Measurements from ENCODE around the gene SLC25A41.
"Not testable (repeated sequence)": the region's sequence is repeated elsewhere in the genome, so short reads cannot be mapped to it uniquely, and the experiment has no call there.

DNA sequence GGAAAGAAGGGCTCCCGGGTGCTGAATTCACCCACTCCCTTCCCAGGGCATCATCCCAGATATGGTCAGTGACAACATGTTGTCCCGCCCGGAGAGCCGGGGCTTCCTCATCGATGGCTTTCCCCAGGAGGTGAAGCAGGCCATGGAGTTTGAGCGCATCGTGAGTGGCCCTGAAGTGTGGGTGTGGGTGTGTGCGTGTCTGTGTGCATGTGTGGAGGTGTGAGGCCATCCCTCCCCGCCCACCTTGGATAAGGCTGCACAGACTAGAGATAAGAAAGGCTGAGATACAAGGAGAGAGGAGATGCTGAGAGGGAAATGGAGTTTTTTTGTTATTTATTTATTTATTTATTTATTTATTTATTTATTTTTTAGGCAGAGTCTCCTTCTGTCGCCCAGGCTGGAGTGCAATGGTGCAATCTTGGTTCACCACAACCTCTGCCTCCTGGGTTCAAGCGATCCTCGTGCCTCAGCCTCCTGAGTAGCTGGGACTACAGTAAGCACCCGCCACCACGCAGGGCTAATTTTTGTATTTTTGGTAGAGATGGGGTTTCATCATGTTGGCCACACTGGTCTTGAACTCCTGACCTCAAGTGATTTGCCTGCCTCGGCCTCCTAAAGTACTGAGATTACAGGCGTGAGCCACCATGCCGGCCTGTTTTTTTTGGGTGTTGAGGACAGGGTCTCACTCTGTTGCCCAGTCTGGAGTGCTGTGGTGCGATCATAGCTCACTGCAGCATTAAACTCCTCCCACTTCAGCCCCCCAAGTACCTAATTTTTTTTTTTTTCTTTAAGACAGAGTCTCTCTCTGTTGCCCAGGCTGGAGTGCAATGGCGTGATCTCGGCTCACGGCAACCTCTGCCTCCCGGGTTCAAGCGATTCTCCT lies 33.3 kb downstream of the SLC25A41 start:
- not testable (repeated sequence) for TF ChIP-seq CREM (IDR thresholded peaks at IDR 0.05); CREM (CRISPR knock-in tag; IDR thresholded peaks at IDR 0.05); RFX5 (IDR thresholded peaks at IDR 0.05; ENCODE audit: low read depth, low read length); POLR2A (IDR thresholded peaks at IDR 0.05; ENCODE audit: insufficient read depth in 1 of 2, low read depth in 2 of 2, low read length in 2 of 2); NR2C2 (CRISPR knock-in tag; IDR thresholded peaks at IDR 0.05; ENCODE audit: borderline replicate concordance); EZH2 (conservative IDR thresholded peaks at IDR 0.05; ENCODE audit: low read depth, low read length); PHF21A (CRISPR knock-in tag; IDR thresholded peaks at IDR 0.05); ZNF713 (CRISPR knock-in tag; IDR thresholded peaks at IDR 0.05); JDP2 (CRISPR knock-in tag; IDR thresholded peaks at IDR 0.05; ENCODE audit: borderline replicate concordance); SP140L (CRISPR knock-in tag; IDR thresholded peaks at IDR 0.05; ENCODE audit: borderline replicate concordance)
- TF ChIP-seq, protein P1, sequence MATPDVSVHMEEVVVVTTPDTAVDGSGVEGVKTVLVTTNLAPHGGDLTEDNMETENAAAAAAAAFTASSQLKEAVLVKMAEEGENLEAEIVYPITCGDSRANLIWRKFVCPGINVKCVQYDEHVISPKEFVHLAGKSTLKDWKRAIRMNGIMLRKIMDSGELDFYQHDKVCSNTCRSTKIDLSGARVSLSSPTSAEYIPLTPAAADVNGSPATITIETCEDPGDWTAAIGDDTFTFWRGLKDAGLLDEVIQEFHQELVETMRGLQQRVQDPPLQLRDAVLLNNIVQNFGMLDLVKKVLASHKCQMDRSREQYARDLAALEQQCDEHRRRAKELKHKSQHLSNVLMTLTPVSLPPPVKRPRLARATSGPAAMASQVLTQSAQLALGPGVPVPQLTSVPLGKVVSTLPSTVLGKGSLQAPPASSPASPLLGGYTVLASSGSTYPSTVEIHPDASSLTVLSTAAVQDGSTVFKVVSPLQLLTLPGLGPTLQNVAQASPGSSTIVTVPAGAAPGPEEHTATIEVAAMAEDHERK (CRISPR knock-in tag; IDR thresholded peaks at IDR 0.05; ENCODE audit: low read depth): not testable (repeated sequence)

All from HepG2 (cell line).